Ishikawa (cell line): ENCODE measurements around the gene RPS15.

Source experiments
- CEBPB ChIP-seq: IDR thresholded peaks from 2 replicates; pipeline ENCODE4 v1.6.1; 2012
- CREB1 ChIP-seq: IDR thresholded peaks from 2 replicates; pipeline ENCODE4 v1.6.1; 2012; ENCODE audit warnings: low read depth
- EGR1 ChIP-seq: IDR thresholded peaks from 2 replicates; pipeline ENCODE4 v1.6.1; 2012
- EP300 ChIP-seq: IDR thresholded peaks from 2 replicates; pipeline ENCODE4 v1.6.1; 2012; ENCODE audit warnings: borderline replicate concordance
- FOXM1 ChIP-seq: IDR thresholded peaks from 2 replicates; pipeline ENCODE4 v1.6.1; 2012; ENCODE audit warnings: low read depth, borderline replicate concordance
- MAX ChIP-seq: IDR thresholded peaks from 2 replicates; pipeline ENCODE4 v1.6.1; 2012
- NFIC ChIP-seq: IDR thresholded peaks from 2 replicates; pipeline ENCODE4 v1.6.1; 2012
- RAD21 ChIP-seq: IDR thresholded peaks from 2 replicates; pipeline ENCODE4 v1.6.1; 2012; ENCODE audit warnings: low read depth
- REST ChIP-seq: IDR thresholded peaks from 2 replicates; pipeline ENCODE4 v1.6.1; 2012; ENCODE audit warnings: low read depth, mild to moderate bottlenecking
- TAF1 ChIP-seq: IDR thresholded peaks from 2 replicates; pipeline ENCODE4 v1.6.1; 2012; ENCODE audit warnings: low read depth, mild to moderate bottlenecking
- TCF12 ChIP-seq: IDR thresholded peaks from 2 replicates; pipeline ENCODE4 v1.6.1; 2012; ENCODE audit warnings: low read depth
- TEAD4 ChIP-seq: IDR thresholded peaks from 2 replicates; pipeline ENCODE4 v1.6.1; 2012
- USF1 ChIP-seq: IDR thresholded peaks from 2 replicates; pipeline ENCODE4 v1.6.1; 2012
- YY1 ChIP-seq: IDR thresholded peaks from 2 replicates; pipeline ENCODE4 v1.6.1; 2012; ENCODE audit warnings: low read depth
- ZBTB7A ChIP-seq: IDR thresholded peaks from 2 replicates; pipeline ENCODE4 v1.6.1; 2012; ENCODE audit warnings: low read depth

The RPS15 gene

GRCh38 chr19:1424192-1424955, 13.8 kb upstream of the RPS15 start:
- TF ChIP-seq FOXM1 (no peak), TEAD4 (no peak), EGR1 (no peak), RAD21 (no peak), REST (no peak)

DNA sequence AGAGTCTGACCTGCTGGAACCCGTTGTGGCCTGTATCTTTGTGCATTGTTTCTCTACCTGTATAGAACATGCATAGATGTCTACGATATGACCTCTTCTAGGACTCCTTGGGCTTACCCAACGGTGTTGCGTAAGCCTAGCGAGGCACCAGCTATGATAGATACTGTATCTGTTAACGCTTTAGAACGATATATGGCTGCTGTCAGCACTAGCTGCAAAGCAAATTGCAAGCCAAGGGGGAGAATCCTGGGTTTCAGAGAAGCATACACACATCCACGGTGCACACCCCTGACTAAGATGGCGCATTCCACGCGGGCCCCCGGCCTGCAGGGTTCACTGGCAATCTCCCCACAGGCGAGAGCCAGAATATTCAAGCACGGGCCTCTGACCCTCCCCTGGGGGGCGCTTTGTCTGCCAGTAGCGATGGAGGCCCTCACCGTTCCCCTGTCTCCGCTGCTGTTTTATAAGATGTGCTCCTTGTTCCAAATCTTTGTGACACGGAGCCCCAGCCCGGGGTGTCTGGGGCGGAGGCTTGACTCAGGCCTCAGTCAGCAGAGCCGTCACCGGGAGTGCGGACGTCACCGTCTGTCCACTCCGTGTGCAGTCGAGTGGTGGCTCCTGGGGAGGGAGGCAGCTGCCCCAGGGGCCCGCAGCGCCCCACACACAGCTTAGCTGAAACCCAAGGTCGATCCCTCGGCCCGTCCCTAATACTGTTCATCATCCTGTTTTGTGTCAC, 12.9 kb upstream of the RPS15 start:
- TF ChIP-seq CEBPB, result peak; percentile 57
- TF ChIP-seq REST, result no peak
- no peak for TF ChIP-seq TCF12
- no peak for TF ChIP-seq USF1

DNA sequence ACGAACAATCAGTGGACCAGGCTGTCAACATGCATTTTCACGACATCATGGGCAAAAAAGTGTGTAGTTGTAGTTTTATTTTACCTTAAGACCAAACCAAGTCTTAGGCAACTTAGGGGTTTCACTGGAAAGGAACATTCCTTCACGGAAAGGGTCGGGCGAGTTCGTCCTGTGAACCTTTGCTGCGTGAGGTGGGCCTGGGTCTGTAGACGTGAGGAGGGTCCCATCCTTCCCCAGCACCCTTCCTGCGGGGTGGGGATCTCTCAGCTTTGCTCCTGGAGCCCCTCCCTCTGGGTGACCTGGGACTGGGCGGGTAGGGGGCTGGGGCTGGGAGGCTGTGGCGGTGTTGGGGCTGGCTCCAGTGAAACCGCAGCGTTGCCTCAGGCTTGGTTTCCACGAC, 12.3 kb upstream of the RPS15 start:
- no peak for TF ChIP-seq NFIC
- TF ChIP-seq TEAD4, result no peak
- no peak for TF ChIP-seq EGR1
- TF ChIP-seq CREB1, result no peak
- TF ChIP-seq USF1, result no peak
- TF ChIP-seq TAF1, result no peak
- TF ChIP-seq EP300, result no peak
- no peak for TF ChIP-seq FOXM1
- no peak for TF ChIP-seq RAD21
- TF ChIP-seq CEBPB, result no peak
- TF ChIP-seq MAX, result no peak
- no peak for TF ChIP-seq YY1
- no peak for TF ChIP-seq TCF12

GRCh38 chr19:1426736-1427135, 11.5 kb upstream of the RPS15 start:
- TF ChIP-seq TEAD4 (no peak), RAD21 (no peak), USF1 (no peak), ZBTB7A (no peak), EP300 (no peak), YY1 (no peak), CEBPB (no peak), EGR1 (no peak), REST (no peak), MAX (no peak), FOXM1 (no peak), CREB1 (no peak), NFIC (no peak), TCF12 (no peak), TAF1 (no peak)
